Tibial nerve (tissue), 4 donors: ENCODE results near the gene INTS3.

Experiments used
- EP300 ChIP-seq, 2 donors: sonication (generic); formaldehyde crosslinking; IDR thresholded peaks; one replicate each; pipeline ENCODE4 v1.6.1; 2017; ENCODE audit warnings: antibody characterized with exemption in 2 of 2, mild to moderate bottlenecking in 1 of 2
- TF ChIP-seq, protein P1 (sequence below), 5 experiments: fragments of 200-600 bp in 3 of 5; fragments of 450-650 bp in 2 of 5; sonication (generic) in 3 of 5; IDR thresholded peaks; one replicate each; pipeline ENCODE4 v1.5.1; 2016 to 2019; ENCODE audit warnings: antibody characterized with exemption in 5 of 5, mild to moderate bottlenecking in 3 of 5, moderate library complexity in 2 of 5

DNA sequence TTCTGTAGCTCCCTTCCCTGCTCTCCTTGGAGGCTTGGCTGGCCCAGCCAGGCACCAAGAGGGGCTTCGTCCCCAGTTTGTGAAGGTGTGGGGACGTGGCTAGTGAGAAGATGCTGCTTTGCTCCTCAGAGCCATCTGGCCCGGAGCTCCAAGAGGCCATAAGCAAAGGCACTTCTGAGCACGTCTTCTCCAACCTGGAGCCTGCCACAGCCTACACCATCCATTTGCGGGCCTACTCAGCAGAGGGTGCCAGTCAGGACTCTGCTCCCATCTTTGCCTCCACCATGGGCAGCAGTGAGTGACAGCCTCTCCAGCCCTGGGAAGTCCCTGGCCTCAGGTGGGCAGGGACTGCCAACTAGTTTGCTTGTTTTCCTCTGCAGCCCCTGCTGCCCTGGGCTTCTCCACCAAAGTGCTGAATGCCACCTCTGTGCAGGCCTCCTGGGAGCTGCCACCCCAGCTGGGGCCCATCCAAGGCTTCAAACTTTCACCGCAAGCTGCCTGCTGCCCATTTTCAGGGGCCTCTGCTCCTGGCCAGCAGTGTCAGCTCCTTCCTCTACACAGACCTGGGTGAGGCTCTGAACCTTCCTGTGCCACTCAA, 73.3 kb downstream of the INTS3 start:
- TF ChIP-seq EP300 (IDR thresholded peaks at IDR 0.05): no peak
- TF ChIP-seq, protein P1, sequence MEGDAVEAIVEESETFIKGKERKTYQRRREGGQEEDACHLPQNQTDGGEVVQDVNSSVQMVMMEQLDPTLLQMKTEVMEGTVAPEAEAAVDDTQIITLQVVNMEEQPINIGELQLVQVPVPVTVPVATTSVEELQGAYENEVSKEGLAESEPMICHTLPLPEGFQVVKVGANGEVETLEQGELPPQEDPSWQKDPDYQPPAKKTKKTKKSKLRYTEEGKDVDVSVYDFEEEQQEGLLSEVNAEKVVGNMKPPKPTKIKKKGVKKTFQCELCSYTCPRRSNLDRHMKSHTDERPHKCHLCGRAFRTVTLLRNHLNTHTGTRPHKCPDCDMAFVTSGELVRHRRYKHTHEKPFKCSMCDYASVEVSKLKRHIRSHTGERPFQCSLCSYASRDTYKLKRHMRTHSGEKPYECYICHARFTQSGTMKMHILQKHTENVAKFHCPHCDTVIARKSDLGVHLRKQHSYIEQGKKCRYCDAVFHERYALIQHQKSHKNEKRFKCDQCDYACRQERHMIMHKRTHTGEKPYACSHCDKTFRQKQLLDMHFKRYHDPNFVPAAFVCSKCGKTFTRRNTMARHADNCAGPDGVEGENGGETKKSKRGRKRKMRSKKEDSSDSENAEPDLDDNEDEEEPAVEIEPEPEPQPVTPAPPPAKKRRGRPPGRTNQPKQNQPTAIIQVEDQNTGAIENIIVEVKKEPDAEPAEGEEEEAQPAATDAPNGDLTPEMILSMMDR (IDR thresholded peaks at IDR 0.05): no peak
